PC-9 (cell line): ENCODE results near the gene TEN1. TPM values are rescaled to one million over a fixed set of nuclear protein-coding genes. Genes with fewer than 3 reads are reported as not detected.
A peak's percentile ranks its signal among the peaks of the same experiment; 100 is the strongest.

Source experiments
- BruUV-seq: library from RNA; stranded (reverse); fragments of 400-500 nt; replicated peaks from 2 replicates; lab custom pipeline; 2021; lab: Mats Ljungman, UMichigan
- CTCF ChIA-PET: fragments of 300-600 bp; sonication (Branson Sonifier 250); formaldehyde crosslinking; loops from one replicate; lab custom pipeline; 2022; ENCODE audit warnings: antibody characterized with exemption; lab: Charles Lee
- POLR2A ChIA-PET: fragments of 300-600 bp; sonication (Branson Sonifier 250); formaldehyde crosslinking; loops from one replicate; lab custom pipeline; 2022; ENCODE audit warnings: antibody characterized with exemption; ENCODE audit not compliant: unreplicated experiment; lab: Charles Lee
- DNase-seq, 2 experiments: peaks; one replicate each; pipeline versions ENCODE4 v3.0.0 to v3.0.0-alpha.2; 2015 to 2022; ENCODE audit warnings: mixed read lengths in 1 of 2
- H2AFZ ChIP-seq: fragments of 200-600 bp; sonication (generic); 2 replicates; pipeline ENCODE4 v1.8.1; 2017; ENCODE audit warnings: antibody characterized with exemption
- H3F3A ChIP-seq: fragments of 200-600 bp; sonication (generic); 2 replicates; pipeline ENCODE4 v1.8.1; 2017; ENCODE audit warnings: antibody characterized with exemption, mild to moderate bottlenecking, low read depth; ENCODE audit not compliant: insufficient read depth
- H3K27ac ChIP-seq: fragments of 200-600 bp; sonication (generic); 2 replicates; pipeline ENCODE4 v1.6.1; 2016; ENCODE audit warnings: mixed run types
- H3K27me3 ChIP-seq: fragments of 200-600 bp; sonication (generic); 2 replicates; pipeline ENCODE4 v1.6.1; 2016; ENCODE audit warnings: low read depth, mixed run types; ENCODE audit not compliant: insufficient read depth
- H3K36me3 ChIP-seq: fragments of 200-600 bp; sonication (generic); 2 replicates; pipeline ENCODE4 v1.6.1; 2016; ENCODE audit warnings: low read depth, mixed run types
- H3K4me1 ChIP-seq: fragments of 200-600 bp; sonication (generic); replicated peaks from 2 replicates; pipeline ENCODE4 v1.6.1; 2016; ENCODE audit warnings: mixed run types; ENCODE audit not compliant: insufficient read depth
- H3K4me2 ChIP-seq: fragments of 200-600 bp; sonication (generic); 2 replicates; pipeline ENCODE4 v1.6.1; 2017; ENCODE audit warnings: mixed run types
- H3K4me3 ChIP-seq: fragments of 200-600 bp; sonication (generic); 2 replicates; pipeline ENCODE4 v1.6.1; 2016; ENCODE audit warnings: mixed run types
- H3K79me2 ChIP-seq: fragments of 200-600 bp; sonication (generic); 2 replicates; pipeline ENCODE4 v1.6.1; 2017; ENCODE audit warnings: low read depth, mixed run types
- H3K9me2 ChIP-seq: fragments of 200-600 bp; sonication (generic); 2 replicates; pipeline ENCODE4 v1.8.1; 2017; ENCODE audit warnings: mild to moderate bottlenecking; ENCODE audit not compliant: insufficient read depth
- H3K9me3 ChIP-seq: fragments of 200-600 bp; sonication (generic); 2 replicates; pipeline ENCODE4 v1.8.1; 2016; ENCODE audit warnings: low read depth; ENCODE audit not compliant: insufficient read depth
- H4K20me1 ChIP-seq: fragments of 200-600 bp; sonication (generic); 2 replicates; pipeline ENCODE4 v1.8.1; 2017; ENCODE audit not compliant: insufficient read depth
- CTCF ChIP-seq: fragments of 200-600 bp; sonication (generic); conservative IDR thresholded peaks from 2 replicates; pipeline ENCODE4 v1.6.1; 2017; ENCODE audit warnings: mixed run types, antibody characterized with exemption, mild to moderate bottlenecking, moderate library complexity
- EZH2 ChIP-seq: fragments of 200-600 bp; sonication (generic); IDR thresholded peaks from 2 replicates; pipeline ENCODE4 v1.8.0; 2017; ENCODE audit warnings: antibody characterized with exemption, low read depth
- intact Hi-C: fragments of 100-400 bp; cut with micrococcal nuclease; formaldehyde crosslinking; loops from one replicate; pipeline ENCODE4 v1.10.0; 2022; ENCODE audit not compliant: unreplicated experiment
- total RNA-seq: library from RNA; stranded (reverse); gene quantifications from 2 replicates; pipeline ENCODE4 v1.2.3, GENCODE V29; 2021

The TEN1 gene
- total RNA-seq, 1 experiment from 2014 or later = 22.7 TPM

DNA sequence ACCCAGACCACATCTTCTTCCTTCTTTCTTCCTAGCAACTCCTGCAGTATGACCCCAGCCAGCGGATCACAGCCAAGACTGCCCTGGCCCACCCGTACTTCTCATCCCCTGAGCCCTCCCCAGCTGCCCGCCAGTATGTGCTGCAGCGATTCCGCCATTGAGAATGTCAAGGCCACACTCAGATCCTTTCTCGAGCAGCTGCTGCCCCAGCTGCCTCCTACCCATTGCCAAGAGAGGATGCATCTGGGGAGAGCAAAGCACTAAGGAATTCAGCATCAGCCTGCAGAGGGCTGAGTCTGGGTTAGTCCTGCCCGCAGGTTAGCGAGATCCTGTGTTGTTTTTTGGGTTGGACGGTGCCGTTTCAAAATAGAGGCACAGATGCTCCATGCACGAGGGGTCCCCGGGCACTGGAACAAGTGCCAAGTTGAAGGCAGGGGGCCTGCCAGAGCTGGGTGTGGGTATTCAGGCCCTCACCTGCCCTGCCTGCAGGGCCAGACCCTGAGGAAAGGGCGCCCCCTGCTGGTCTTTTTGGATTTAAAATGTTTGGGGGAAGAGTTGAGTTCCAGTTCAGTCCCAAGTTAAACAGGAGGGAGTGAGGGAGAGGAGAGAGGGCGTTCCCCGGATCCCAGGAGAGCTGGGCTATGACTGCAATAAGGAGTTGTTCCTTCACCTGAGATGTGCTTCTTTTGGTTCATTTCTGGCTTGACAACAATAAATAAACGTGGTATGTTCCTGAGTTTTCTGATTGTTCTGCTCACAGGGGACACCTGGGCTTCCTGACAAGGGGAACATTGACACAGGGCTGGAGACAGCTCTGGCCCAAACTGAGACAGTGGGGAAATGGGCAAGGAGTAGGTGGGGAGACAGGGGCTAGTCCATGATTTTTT, 26.5 kb downstream of the TEN1 start:
- ChIA-PET CTCF (interaction anchor here (0.5 to 1.1 kb wide), 7 partner anchors 20 to 284 kb away, joined by 3 to 21 read pairs (median 6); partner anchors contain the start of gene MRPL38), POLR2A (interaction anchor here (0.5 kb wide), 2 partner anchors 51 to 283 kb away, joined by 6 to 18 read pairs; no protein-coding TSS in a partner anchor)
- BruUV-seq = no TSS peak
- Histone ChIP-seq H3K4me2 (no peak overlapping the region), H2AFZ (no peak overlapping the region), H3K27ac (no peak overlapping the region), H4K20me1 (no peaks in the 10 kb centered on the region), H3F3A (peaks cover 22% of the 10 kb centered on the region), H3K4me3 (no peak overlapping the region), H3K9me2 (no peaks in the 10 kb centered on the region), H3K36me3 (no peaks in the 10 kb centered on the region), H3K79me2 (no peaks in the 10 kb centered on the region), H3K4me1 (no peaks in the 10 kb centered on the region; the same call in 1 of the 2 replicates), H3K9me3 (no peaks in the 10 kb centered on the region), H3K27me3 (no peaks in the 10 kb centered on the region)
- intact Hi-C loops = loop anchor here (1.0 to 10.0 kb wide), 2 partner anchors 100 to 231 kb away; a partner anchor contains a TSS
- DNase-seq = peak; percentile 55 to 82
- peak; percentile 93 for TF ChIP-seq CTCF
- no peak for TF ChIP-seq EZH2

- TF ChIP-seq EZH2 (no peak), CTCF (no peak)
- peaks cover 19% of the 10 kb centered on the region for H3F3A ChIP-seq
These were observed 28.2 kb downstream of the TEN1 start for GRCh38 chr17:76007131-76007849.

DNA sequence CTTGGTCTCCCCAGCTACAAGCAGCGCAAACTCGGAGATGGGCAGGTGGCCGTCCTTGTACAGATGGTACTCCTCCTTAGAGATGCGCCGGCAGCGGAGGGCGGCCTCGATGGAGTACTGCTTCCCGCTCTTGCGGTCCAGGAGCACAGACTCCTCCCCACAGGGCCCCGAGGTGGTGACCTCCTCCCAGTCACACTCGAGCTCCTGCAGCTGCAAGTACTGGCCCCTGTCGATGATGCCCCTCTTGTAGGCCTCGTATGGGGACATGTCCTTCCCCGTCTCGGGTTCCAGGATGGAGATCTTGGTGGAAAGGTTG, 28.8 kb downstream of the TEN1 start:
- Histone ChIP-seq H3K4me2 (no peak overlapping the region), H3K9me2 (no peaks in the 10 kb centered on the region), H3K79me2 (no peaks in the 10 kb centered on the region), H3F3A (peaks cover 14% of the 10 kb centered on the region; the same call in 1 of the 2 replicates), H3K4me3 (no peak overlapping the region), H4K20me1 (no peaks in the 10 kb centered on the region), H3K4me1 (no peaks in the 10 kb centered on the region; the same call in 1 of the 2 replicates), H3K9me3 (no peaks in the 10 kb centered on the region), H2AFZ (no peak overlapping the region), H3K36me3 (no peaks in the 10 kb centered on the region), H3K27me3 (no peaks in the 10 kb centered on the region), H3K27ac (no peak overlapping the region)
- POLR2A ChIA-PET = no interaction called here
- no TSS peak for BruUV-seq
- no peak for DNase-seq
- CTCF ChIA-PET = no interaction called here
- intact Hi-C loops = loop anchor here (10.0 kb wide), 1 partner anchor 233 kb away; a partner anchor contains a TSS
- TF ChIP-seq CTCF (no peak), EZH2 (no peak)

More at GRCh38 chr17:76007131-76007849, 28.2 kb downstream of the TEN1 start:
- POLR2A ChIA-PET = interaction anchor here (0.6 kb wide), 1 partner anchor 244 kb away, joined by 5 read pairs; no protein-coding TSS in a partner anchor
- BruUV-seq = TSS peak; percentile 9
- Histone ChIP-seq H3K27ac (no peak overlapping the region), H2AFZ (no peak overlapping the region), H3K79me2 (no peaks in the 10 kb centered on the region), H3K4me2 (no peak overlapping the region), H4K20me1 (no peaks in the 10 kb centered on the region), H3K4me1 (no peaks in the 10 kb centered on the region; the same call in 1 of the 2 replicates), H3K27me3 (no peaks in the 10 kb centered on the region), H3K36me3 (no peaks in the 10 kb centered on the region), H3K9me3 (no peaks in the 10 kb centered on the region), H3K9me2 (no peaks in the 10 kb centered on the region), H3K4me3 (no peak overlapping the region)
- intact Hi-C loops = loop anchor here (10.0 kb wide), 1 partner anchor 232 kb away; a partner anchor contains a TSS
- CTCF ChIA-PET = no interaction called here
- no peak for DNase-seq
